Esophagus (tissue), 2 donors: Measurements from ENCODE around the gene TDRD9. TPM values are rescaled to one million over a fixed set of nuclear protein-coding genes. Genes with fewer than 3 reads are reported as not detected.
"Not testable (repeated sequence)": the region's sequence is repeated elsewhere in the genome, so short reads cannot be mapped to it uniquely, and the experiment has no call there.

Experiments used
- H3K27ac ChIP-seq, 2 donors: one replicate each; pipeline ENCODE4 v1.5.1; 2013; ENCODE audit warnings: low read depth in 2 of 2, mild to moderate bottlenecking in 2 of 2, inconsistent platforms in 1 of 2, low read length in 1 of 2, moderate library complexity in 1 of 2
- H3K27me3 ChIP-seq, 2 donors: one replicate each; pipeline ENCODE4 v1.6.1; 2013; ENCODE audit warnings: low read length in 2 of 2, control low read depth in 1 of 2, mild to moderate bottlenecking in 1 of 2; ENCODE audit not compliant: insufficient read depth in 2 of 2, control insufficient read depth in 1 of 2
- H3K36me3 ChIP-seq, 2 donors: one replicate each; pipeline ENCODE4 v1.6.1; 2013; ENCODE audit warnings: low read length in 1 of 2; ENCODE audit not compliant: control insufficient read depth in 2 of 2, insufficient read depth in 2 of 2
- H3K4me1 ChIP-seq, 2 donors: one replicate each; pipeline ENCODE4 v1.6.1; 2013; ENCODE audit warnings: low read length in 1 of 2; ENCODE audit not compliant: control insufficient read depth in 2 of 2, insufficient read depth in 2 of 2
- H3K4me3 ChIP-seq, 2 donors: one replicate each; pipeline ENCODE4 v1.5.1; 2013; ENCODE audit warnings: low read length in 2 of 2, mild to moderate bottlenecking in 2 of 2, low read depth in 1 of 2, moderate library complexity in 1 of 2
- H3K9me3 ChIP-seq, 2 donors: one replicate each; pipeline ENCODE4 v1.6.1; 2013; ENCODE audit warnings: mild to moderate bottlenecking in 2 of 2, low read depth in 1 of 2, low read length in 1 of 2, moderate library complexity in 1 of 2; ENCODE audit not compliant: control insufficient read depth in 2 of 2, insufficient read depth in 1 of 2
- WGBS, 2 donors: extraction: QIAGEN DNeasy Blood & Tissue Kit; methylation state at CpG; one replicate each; pipeline ENCODE4 v1.1.7; 2013; 5-methylcytosine and 5-hydroxymethylcytosine counted together
- polyA plus RNA-seq, 2 donors: library from polyadenylated mRNA; stranded (reverse); fragments of 200-250 nt; gene quantifications; one replicate each; pipeline ENCODE4 v1.2.3, GENCODE V29; 2013
- donor health status: healthy with polysubstance abuse.
- donor health status: Bipolar disorder and iron deficiency.

Gene TDRD9
- polyA plus RNA-seq, 2 donors, result 0.28 to 0.39 TPM

DNA sequence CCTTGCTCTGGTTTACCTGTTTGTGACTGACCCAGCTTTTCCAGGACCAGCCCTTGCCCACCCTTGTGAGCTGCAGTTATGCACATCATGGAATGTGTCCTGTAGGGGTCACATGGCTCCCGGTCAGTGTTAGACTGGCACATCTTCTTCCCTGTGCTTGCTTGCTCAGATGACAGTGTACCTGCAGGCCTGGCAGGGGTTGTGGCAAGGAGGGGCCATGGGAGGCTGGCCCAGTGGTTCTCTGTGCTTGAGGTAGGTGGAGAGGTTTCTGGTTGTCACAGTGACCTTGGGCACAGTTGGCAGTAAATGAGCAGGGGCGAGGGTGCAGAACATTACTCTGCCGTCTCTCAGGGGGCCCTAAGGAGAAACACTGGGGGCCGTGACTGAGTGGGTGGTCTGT is 41.7 kb downstream of the TDRD9 start:
- Histone ChIP-seq H3K9me3 (no peaks in the 10 kb centered on the region), H3K27ac (no peak overlapping the region), H3K4me3 (no peak overlapping the region), H3K36me3 (no peaks in the 10 kb centered on the region), H3K27me3 (no peaks in the 10 kb centered on the region), H3K4me1 (no peaks in the 10 kb centered on the region)
- 82 to 84% methylated on average over 4 of the region's 4 CpGs for WGBS, 2 donors

DNA sequence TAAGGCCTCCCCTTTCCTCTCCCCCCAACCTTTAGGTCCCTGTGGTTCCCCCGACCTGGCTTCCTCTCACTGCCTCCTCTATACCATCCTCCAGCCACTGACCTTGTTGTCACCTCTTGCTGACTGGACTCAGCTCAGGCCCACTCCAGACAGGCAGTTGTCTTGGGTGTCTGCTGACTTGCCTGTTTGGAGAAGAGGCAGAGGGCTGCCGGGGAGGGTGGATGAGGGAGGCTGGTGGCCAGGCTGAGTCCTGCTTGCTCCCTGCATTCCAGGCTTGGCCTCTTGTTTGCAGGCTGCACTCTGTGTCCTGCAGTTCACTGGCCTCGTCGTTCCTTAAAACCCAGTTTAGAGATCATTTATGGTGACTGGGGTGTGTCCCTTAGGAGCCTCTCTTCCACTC is 45.1 kb downstream of the TDRD9 start:
- Histone ChIP-seq H3K27me3 (no peaks in the 10 kb centered on the region), H3K4me1 (no peaks in the 10 kb centered on the region), H3K36me3 (no peaks in the 10 kb centered on the region), H3K9me3 (no peaks in the 10 kb centered on the region), H3K4me3 (no peak overlapping the region), H3K27ac (no peak overlapping the region)
- 60 to 64% methylated on average over 4 of the region's 4 CpGs for WGBS, 2 donors

DNA sequence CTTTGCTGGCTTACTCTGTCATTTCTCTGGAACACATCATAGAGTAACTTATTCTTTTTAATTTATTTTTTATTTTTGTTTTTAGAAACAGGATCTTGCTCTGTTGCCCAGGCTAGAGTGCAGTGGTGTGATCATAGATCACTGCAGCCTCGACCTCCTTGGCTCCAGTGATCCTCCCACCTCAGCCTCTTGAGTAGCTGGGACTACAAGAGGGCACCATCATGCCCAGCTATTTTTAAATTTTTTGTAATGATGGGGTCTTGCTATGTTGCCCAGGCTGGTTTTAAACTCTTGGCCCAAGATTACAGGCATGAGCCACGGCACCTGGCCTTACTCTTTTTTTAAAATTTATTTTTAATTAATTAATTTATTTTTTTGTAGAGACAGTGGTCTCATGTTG is 46.3 kb downstream of the TDRD9 start:
- Histone ChIP-seq H3K36me3 (no peaks in the 10 kb centered on the region), H3K4me3 (no peak overlapping the region), H3K27me3 (no peaks in the 10 kb centered on the region), H3K4me1 (no peaks in the 10 kb centered on the region), H3K27ac (no peak overlapping the region), H3K9me3 (no peaks in the 10 kb centered on the region)
- WGBS, 2 donors, result 74 to 79% methylated on average over 2 of the region's 2 CpGs

DNA sequence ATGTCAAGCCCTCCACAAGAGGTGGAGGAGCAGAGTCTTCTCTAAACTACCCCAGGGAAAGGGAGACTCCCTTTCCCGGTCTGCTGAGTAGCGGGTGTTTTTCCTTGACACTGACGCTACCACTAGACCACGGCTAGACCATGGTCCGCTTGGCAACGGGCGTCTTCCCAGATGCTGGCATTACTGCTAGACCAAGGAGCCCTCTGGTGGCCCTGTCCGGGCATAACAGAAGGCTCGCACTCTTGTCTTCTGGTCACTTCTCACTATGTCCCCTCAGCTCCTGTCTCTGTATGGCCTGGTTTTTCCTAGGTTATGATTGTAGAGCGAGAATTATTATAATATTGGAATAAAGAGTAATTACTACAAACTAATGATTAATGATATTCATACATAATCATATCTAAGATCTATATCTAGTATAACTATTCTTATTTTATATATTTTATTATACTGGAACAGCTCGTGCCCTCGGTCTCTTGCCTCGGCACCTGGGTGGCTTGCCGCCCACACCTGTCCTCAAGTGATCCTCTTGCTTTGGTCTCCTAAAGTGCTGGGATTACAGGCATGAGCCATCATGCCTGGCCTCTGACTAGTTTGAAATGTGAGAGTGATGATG is 52.5 kb downstream of the TDRD9 start:
- H3K36me3 ChIP-seq, H3K4me1 ChIP-seq, H3K9me3 ChIP-seq, H3K27me3 ChIP-seq, H3K4me3 ChIP-seq, H3K27ac ChIP-seq: not testable (repeated sequence)
- WGBS, 2 donors, result 45 to 49% methylated on average over 13 to 14 of the region's 14 CpGs

DNA sequence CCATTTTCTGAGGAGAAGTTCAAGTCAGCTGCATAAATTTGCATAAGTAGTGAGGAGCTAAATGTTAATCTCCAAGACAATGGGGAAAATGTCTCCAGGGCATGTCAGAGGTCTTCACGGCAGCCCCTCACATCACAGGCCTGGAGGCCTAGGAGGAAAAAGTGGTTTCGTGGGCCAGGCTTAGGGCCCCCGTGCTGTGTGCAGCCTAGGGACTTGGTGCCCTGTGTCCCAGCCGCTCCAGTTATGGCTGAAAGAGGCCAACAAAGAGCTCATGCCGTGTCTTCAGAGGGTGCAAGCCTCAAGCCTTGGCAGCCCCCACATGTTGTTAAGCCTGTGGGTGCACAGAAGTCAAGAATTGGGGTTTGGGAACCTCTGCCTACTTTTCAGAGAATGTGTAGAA is 55.9 kb downstream of the TDRD9 start:
- no peaks in the 10 kb centered on the region for H3K9me3 ChIP-seq
- 85 to 86% methylated on average over 5 of the region's 5 CpGs for WGBS, 2 donors
- no peak overlapping the region for H3K4me3 ChIP-seq
- H3K36me3 ChIP-seq, result no peaks in the 10 kb centered on the region
- no peaks in the 10 kb centered on the region for H3K4me1 ChIP-seq
- no peak overlapping the region for H3K27ac ChIP-seq
- no peaks in the 10 kb centered on the region for H3K27me3 ChIP-seq

DNA sequence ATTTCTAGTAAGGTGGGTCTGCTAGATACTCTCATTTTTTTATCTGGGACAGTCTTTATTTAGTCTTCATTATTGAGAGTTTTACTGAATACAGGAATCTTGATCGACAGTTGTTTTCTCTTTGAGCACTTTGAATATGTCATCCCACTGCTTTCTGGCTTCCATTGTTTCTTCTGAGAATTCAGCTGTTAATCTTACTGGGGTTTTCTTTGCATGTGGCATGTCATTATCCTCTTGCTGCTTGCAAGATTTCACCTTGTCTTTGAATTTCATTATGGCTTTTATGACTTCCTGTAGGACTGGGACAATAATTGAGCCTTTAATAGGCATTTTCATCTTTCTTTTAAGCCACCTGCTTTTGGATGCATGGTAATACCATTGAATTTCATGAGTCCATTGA is 60.8 kb downstream of the TDRD9 start:
- no peaks in the 10 kb centered on the region for H3K36me3 ChIP-seq
- 97 to 100% methylated on average over 1 of the region's 1 CpG for WGBS, 2 donors
- H3K27ac ChIP-seq, result no peak overlapping the region
- no peak overlapping the region for H3K4me3 ChIP-seq
- no peaks in the 10 kb centered on the region for H3K27me3 ChIP-seq
- H3K9me3 ChIP-seq, result peaks cover 0 to 4% of the 10 kb centered on the region in 2 donors
- H3K4me1 ChIP-seq, result no peaks in the 10 kb centered on the region

DNA sequence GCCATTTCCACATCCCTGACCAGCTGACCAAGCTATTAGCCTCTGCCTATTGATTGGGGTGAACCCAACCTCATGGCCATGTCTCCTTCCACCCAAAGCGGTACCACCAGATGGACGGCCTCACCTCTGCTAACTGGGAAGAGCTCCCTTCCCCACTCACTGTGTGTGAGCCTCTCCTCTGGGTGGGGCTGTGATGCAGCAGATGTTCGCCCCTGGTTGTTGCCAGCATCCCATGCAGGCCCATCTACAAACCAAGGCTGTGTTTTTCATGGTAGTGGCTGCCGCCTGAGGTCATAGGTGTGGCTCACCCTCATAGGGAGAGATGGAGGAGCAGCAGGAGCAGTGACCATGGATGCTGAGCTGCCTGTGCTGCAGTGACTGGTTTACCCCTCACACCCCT is 61.7 kb downstream of the TDRD9 start:
- Histone ChIP-seq H3K27me3 (no peaks in the 10 kb centered on the region), H3K27ac (no peak overlapping the region), H3K4me3 (no peak overlapping the region), H3K9me3 (peaks cover 0 to 4% of the 10 kb centered on the region in 2 donors), H3K4me1 (no peaks in the 10 kb centered on the region), H3K36me3 (no peaks in the 10 kb centered on the region)
- WGBS, 2 donors, result 92 to 94% methylated on average over 4 of the region's 4 CpGs

DNA sequence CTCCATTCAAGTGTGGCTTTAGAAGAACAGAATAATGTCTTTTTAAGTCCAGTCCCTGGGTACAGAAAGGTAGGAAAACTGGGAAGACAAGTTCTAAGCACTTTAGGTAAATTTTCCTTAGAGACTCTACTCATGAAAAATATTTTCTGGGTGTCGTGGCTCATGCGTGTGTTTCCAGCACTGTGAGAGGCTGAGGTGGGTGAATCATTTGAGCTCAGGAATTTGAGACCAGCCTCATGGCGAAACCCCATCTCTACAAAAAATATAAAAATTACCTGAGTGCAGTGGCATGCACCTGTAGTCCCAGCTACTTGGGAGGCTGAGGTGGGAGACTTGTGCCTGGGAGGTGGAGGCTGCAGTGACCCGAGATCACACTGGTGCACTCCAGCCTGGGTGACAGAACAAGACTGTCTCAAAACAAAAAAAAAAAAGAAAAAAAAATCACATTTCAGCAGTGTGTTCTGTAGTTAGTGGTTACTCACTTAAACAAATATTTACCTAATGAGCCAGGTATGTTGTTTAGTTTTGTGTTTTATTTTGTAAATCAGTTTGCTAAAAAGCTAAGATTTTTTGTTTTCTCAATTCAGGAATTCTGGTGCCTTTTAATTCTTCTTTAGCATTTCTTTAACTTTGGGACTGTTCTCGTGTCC is 66.4 kb downstream of the TDRD9 start:
- Histone ChIP-seq H3K9me3 (peaks cover 0 to 5% of the 10 kb centered on the region in 2 donors), H3K4me3 (no peak overlapping the region), H3K36me3 (no peaks in the 10 kb centered on the region), H3K27ac (no peak overlapping the region), H3K4me1 (no peaks in the 10 kb centered on the region), H3K27me3 (peaks cover 0 to 3% of the 10 kb centered on the region in 2 donors)
- WGBS, 2 donors, result 72 to 75% methylated on average over 5 of the region's 5 CpGs

DNA sequence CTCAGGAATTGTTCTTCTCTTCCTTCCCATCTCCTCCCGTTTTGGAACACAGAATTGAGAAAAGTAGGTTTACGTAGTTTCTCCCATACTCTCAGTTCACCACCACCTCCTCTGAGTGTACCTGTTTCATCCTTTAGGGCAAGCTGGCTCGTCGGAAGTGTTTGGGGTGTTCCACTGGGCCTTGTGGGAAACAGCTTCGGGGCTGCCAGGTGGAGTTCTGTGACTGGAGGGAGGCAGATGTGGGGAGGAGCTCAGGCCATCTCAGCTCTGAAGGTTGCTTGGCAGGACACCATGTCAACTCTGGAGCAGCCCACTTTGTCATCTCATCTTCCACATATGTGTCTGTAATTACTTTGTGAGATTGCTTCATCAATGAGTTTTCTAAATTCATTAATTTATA is 67.6 kb downstream of the TDRD9 start:
- no peaks in the 10 kb centered on the region for H3K4me1 ChIP-seq
- peaks cover 0 to 2% of the 10 kb centered on the region in 2 donors for H3K9me3 ChIP-seq
- no peaks in the 10 kb centered on the region for H3K36me3 ChIP-seq
- WGBS, 2 donors, result 72 to 80% methylated on average over 5 of the region's 5 CpGs
- H3K27ac ChIP-seq, result no peak overlapping the region
- H3K4me3 ChIP-seq, result no peak overlapping the region
- H3K27me3 ChIP-seq, result peaks cover 0 to 3% of the 10 kb centered on the region in 2 donors

DNA sequence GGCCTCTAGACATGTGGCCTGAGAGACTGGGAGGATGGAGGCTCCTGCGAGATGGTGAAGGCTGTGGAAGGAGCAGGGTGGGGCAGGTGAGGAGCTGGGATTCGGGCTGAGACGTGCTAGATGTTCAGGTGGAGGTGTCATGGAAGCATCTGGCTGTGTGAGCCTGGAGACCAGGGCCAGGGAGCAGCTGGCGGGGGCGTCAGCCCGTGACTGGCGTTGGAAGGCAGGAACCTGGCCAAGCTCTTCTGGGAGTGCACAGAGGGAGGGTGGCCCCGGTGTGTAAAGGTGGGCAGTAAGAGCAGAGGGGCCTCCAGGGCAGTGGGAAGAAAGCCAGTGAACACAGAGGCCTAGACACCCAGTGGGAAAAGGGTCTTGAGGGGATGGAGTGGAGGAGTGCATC is 69.1 kb downstream of the TDRD9 start:
- Histone ChIP-seq H3K27ac (no peak overlapping the region), H3K36me3 (no peaks in the 10 kb centered on the region), H3K4me1 (no peaks in the 10 kb centered on the region), H3K27me3 (peaks cover 0 to 3% of the 10 kb centered on the region in 2 donors), H3K4me3 (no peak overlapping the region), H3K9me3 (peaks cover 0 to 2% of the 10 kb centered on the region in 2 donors)
- WGBS, 2 donors, result 77 to 80% methylated on average over 8 of the region's 8 CpGs
